Stimulated activated CD8-positive, alpha-beta memory T cell treated with anti-CD3 and anti-CD28 coated beads, Interleukin-2, amount 100 ng/mL, for 48 hours (primary cell): ENCODE measurements around the gene HOXB4.

Experiments used
- DNase-seq, 2 donors: peaks; one replicate each; pipeline ENCODE4 v3.0.0-alpha.2; 2020; ENCODE audit warnings: low read depth in 2 of 2

The HOXB4 gene

DNA sequence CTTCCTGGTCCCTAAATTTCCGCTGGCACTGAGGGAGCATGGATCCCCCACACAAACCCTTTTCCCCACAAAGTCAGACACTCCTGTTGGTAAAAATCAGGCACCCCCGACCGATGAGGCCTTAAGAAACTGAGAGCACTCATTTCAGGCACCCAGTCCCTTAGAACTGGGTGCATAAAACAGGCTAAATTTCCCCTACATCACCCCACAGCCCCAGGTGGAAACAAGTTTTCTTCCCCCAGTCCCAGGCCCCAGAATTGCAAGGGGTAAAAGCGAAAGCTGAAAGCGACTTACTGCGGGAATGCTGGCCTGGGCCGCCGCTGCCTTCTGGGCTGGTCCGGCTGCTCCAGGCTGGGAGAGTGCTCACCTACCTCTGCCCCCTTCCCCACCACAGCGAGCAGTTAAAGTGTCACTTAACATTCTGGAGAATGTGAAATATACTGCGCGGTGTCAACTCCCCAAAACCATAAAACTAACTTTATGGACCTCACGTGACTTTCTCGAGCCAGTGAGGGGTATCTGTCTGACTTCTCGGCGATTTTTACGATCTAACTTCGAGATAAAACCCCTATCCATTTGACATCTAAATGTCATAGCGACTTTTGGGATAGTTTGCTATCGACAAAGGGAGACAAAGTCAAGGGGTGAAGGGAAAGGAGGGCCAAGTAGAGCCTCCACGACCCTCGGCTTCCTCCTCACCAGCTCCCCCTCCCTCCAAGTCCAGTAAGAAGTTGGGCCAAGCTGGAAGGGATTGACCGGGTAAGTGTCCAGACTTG lies 11.9 kb upstream of the HOXB4 start, which contains the start of gene HOXB3:
HOXB3 (minus strand) TSS at position 411 of the 776 bp plus-strand sequence. CDS start 37,767 bp downstream, outside the sequence.
- no peak for DNase-seq

- no peak for DNase-seq
Measured at GRCh38 chr17:48589060-48589830, 11.1 kb upstream of the HOXB4 start.

GRCh38 chr17:48588528-48588927 lies 10.4 kb upstream of the HOXB4 start:
- no peak for DNase-seq

- no peak for DNase-seq
Measured at GRCh38 chr17:48588074-48588415, 9.9 kb upstream of the HOXB4 start.

GRCh38 chr17:48587276-48588073 lies 9.3 kb upstream of the HOXB4 start:
- no peak for DNase-seq

DNA sequence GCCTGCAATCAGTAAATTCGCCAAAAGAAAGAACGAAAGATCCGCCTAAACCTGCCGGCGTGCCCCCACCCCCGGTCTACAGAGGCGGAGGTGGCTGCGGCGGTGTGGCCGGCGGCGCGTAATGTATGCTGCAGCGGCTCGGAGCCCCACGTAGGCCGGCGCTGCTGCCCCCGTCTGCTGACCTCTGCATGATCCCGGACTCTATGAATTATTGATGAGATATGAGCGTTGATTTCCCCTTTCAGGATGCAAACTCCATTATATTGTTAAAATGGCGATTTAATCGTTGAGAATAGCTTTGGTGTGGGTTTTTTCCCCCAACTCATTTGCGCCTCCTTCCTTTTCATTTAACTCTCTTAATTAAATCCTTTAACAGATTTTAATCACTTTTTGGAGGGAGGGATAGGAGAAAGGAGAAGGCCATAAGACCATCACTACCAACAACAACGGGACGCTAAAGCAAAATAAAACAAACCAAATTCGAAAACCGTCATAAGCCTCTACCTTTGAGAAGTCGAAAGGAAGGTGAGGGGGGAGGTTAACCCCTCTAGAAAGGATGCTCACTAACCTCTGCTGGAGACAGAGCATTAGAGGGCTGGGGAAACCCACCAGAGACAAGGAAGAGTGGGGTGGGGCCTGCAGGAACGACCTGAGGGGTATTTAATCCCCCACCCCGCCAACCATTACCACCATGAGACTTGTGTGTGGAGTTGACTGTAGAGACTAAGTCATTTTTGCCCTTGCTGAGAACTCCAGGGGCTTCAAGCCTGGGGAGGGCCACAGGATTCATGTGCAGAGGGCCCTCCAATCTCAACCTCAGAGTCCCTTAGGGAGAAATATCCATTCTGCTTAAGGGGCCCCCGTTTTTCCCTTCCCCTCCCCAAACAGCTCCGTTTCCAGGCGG lies 8.5 kb upstream of the HOXB4 start:
- no peak for DNase-seq

- DNase-seq, result no peak
Measured at GRCh38 chr17:48584223-48584741, 6.1 kb upstream of the HOXB4 start.

DNA sequence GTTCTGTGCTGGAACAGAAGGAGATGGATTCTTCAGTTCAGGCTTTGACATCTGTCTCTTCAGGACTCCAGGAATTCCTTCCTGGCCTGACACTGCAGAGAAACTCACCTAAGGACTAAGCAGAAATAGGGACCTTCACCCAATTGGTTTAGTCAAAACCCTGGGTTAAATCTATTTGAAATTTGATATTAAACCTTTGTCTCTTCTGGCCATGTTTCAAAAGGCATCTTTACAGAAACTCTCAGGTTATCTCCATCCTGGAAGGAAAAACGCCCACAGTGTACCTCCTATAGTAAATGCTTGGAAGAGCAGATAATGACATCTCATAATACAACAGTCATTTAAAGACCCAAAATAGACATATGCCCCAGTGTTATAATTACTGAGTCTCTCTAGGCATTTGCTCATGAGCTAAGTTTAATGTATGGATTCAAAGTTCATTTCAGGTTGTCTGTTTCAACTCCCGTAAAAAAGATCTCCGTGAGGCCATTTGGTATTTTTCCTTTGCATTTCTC lies 5.6 kb upstream of the HOXB4 start:
- DNase-seq, result no peak

- DNase-seq, result no peak
Measured at GRCh38 chr17:48582750-48583069, 4.6 kb upstream of the HOXB4 start.

- no peak for DNase-seq
Measured at GRCh38 chr17:48579760-48580554, 1.8 kb upstream of the HOXB4 start.

- DNase-seq, result no peak
Measured at GRCh38 chr17:48579471-48579759, 1.3 kb upstream of the HOXB4 start.

DNA sequence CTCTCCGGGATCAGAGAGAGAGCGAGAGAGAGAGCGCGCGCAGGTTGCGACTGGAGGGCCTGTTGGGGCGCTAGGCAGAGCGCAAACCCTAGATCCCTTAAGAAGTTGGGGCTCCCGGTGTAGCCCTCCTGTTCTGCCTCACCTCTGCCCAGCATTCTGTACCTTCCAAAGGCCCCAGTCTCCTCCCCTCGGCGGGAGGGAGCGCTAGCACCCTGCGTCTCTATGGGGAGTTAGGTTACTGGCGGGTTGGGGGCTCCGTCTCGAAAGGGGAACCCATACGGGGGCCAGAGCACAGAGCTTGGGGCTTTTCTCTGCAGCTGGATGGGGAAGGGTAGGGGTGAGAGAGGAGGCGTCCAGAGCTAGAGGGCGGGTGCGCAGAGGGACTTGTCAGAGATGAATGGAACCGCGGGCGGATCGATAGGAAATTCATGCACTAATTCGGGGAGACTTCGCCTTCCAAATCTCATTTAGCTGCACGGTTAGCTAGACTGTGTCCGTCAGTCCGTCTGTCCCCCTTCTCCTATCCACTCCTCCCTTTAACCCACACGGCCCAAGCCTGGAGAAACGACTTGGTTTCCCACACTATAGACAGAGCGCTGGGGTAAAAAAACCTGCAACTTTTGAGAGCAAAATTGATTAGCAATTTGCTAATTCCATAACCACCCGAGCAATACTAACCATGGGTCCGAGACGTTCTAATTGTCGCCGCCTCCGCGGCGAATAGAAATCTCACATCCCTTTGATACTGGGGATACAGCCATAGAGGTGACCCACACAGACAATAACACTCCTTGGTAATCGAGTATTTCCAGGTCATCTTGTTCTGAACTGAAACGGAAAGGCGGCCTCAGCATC lies 693 bp upstream of the HOXB4 start:
- DNase-seq, result no peak

- DNase-seq, result no peak
Measured at GRCh38 chr17:48577330-48577945, 712 bp downstream of the HOXB4 start.

- no peak for DNase-seq
Measured at GRCh38 chr17:48576479-48577309, 1.5 kb downstream of the HOXB4 start.

DNA sequence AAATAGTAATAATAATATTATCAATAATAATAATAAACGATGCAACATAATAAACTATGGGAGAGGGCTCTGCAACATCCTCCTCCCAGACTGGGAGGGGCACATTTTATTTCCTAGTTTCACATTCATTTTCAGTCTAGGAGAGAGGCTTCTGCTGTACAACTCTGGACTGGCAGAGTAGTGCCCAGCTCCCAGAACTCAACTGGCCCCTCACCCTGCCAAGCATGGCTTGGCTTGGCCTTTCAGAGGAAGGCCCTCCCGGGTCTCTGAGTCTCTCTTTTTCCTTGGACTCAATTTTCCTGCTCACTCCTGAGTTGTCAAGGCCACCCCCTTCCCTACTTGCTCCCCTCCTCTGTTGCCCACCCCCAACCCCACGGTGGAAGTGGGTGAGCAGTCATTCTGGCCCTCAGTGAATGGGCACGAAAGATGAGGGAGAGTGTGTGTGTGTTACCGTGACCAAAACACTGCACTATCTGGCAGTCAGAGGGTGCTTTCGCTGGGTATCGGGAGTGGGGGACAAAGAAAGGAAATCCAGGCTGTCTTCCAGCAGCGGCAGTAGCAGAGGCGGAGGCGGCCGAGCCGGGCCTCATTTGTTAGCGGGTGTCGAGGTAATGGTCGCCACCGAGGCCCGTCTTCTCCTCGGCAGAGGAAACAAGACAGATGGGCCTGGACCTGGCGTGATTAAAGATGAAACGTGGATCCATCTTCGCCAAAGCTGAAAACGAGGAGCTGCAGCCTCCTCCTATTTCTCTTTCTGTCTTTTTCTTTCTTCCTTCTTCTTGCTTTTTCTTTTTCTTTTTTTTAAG lies 2.3 kb downstream of the HOXB4 start:
- DNase-seq, result no peak

DNA sequence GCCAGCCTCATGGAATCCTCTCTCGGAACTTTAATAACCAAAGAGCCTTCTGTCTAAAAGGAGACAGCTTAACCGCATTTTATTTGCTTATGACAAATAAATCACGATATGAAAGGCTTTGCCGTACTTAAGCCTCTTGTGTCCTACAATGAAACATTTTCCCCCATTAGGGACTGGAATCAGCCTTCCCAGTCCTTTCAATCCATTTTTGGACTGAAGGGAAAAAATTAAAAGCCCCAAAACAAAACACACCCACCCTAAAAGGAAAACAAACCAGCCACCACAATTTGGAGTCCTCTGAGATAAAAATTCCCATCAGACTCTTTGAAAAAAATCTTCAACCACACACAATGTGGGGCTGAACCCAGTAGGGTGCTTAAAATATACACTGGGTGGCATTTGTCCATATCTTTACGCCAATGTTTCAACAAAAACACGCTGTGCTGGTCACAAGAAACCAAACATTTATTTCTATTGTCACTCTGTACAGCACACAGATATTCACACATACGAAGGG lies 3.0 kb downstream of the HOXB4 start:
- no peak for DNase-seq

DNA sequence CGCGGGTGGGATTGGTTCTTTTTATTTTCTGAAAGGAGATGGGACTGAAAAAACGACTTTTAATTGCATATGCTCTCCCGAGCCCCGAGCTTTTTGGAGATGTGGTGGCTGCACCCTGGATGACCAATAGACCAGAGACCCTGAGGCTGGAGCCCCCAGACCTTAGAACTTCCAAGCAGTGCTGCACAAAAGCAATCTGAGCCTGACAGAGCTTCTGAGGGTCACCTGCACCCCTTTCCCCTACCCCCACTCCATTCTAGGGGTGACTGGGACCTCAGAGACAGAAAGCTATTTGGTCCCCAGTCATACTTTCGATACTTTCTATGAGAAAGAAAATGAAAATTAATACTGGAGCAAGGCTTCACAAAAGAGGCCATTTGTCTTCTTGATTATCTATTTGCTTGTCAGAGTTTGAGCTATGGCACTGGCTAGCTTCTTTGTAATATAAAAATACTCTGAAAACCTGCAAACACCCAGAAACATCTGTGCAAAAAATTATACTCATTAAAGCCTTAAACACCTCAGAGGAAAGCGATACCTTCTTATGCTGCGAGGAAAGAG lies 3.6 kb downstream of the HOXB4 start:
- DNase-seq, result no peak
